DND-41 (cell line): ENCODE measurements around the gene MCRS1.

ENCODE experiments used
- EZH2 ChIP-seq: IDR thresholded peaks from 3 replicates; pipeline ENCODE4 v1.6.1; 2012; ENCODE audit warnings: borderline replicate concordance, low read depth, mild to moderate bottlenecking, moderate library complexity, low read length, inconsistent platforms; ENCODE audit not compliant: severe bottlenecking
- TF ChIP-seq, protein P1 (sequence below): IDR thresholded peaks from 2 replicates; pipeline ENCODE4 v1.5.1; 2012; ENCODE audit warnings: borderline replicate concordance, low read length, moderate library complexity, mild to moderate bottlenecking; ENCODE audit not compliant: poor library complexity, severe bottlenecking; ENCODE audit errors: extremely low read depth

DNA sequence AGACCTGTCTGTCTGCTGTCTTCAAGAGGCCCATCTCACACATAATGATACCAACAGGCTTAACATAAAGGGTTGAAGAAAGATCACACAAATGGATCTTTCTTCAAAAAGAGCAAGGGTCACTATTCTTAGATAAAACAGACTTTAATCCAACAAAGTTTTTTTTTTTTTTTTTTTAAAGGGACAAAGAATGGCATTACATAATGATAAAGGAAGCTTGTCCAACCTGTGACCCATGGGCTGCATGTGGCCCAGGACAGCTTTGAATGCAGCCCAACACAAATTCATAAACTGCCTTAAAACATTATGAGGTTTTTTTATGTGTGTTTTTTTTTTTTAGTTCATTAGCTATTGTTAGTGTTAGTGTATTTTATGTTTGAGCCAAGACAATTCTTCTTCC, 44.3 kb upstream of the MCRS1 start:
- TF ChIP-seq, protein P1, sequence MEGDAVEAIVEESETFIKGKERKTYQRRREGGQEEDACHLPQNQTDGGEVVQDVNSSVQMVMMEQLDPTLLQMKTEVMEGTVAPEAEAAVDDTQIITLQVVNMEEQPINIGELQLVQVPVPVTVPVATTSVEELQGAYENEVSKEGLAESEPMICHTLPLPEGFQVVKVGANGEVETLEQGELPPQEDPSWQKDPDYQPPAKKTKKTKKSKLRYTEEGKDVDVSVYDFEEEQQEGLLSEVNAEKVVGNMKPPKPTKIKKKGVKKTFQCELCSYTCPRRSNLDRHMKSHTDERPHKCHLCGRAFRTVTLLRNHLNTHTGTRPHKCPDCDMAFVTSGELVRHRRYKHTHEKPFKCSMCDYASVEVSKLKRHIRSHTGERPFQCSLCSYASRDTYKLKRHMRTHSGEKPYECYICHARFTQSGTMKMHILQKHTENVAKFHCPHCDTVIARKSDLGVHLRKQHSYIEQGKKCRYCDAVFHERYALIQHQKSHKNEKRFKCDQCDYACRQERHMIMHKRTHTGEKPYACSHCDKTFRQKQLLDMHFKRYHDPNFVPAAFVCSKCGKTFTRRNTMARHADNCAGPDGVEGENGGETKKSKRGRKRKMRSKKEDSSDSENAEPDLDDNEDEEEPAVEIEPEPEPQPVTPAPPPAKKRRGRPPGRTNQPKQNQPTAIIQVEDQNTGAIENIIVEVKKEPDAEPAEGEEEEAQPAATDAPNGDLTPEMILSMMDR, result no peak
- no peak for TF ChIP-seq EZH2
